PFSK-1 (cell line): ENCODE measurements around the gene NAT8.

ENCODE experiments used
- FOXP2 ChIP-seq: optimal IDR thresholded peaks from 2 replicates; pipeline ENCODE3; 2011; ENCODE audit warnings: borderline replicate concordance, control low read depth, inconsistent platforms; ENCODE audit not compliant: insufficient read depth; ENCODE audit errors: extremely low read length, extremely low read depth
- POLR2AphosphoS5 ChIP-seq: IDR thresholded peaks from 2 replicates; pipeline ENCODE4 v1.6.1; 2012; ENCODE audit warnings: low read depth, mild to moderate bottlenecking, control low read depth, low read length, moderate library complexity
- REST ChIP-seq, 2 experiments: IDR thresholded peaks; 2 replicates each; pipeline versions ENCODE4 v1.6.1 to v1.8.0; 2011 to 2012; ENCODE audit warnings: low read depth in 2 of 2, low read length in 2 of 2, control low read depth in 1 of 2, inconsistent platforms in 1 of 2, mild to moderate bottlenecking in 1 of 2, moderate library complexity in 1 of 2; ENCODE audit not compliant: insufficient read depth in 1 of 2
- SIN3A ChIP-seq: IDR thresholded peaks from 2 replicates; pipeline ENCODE4 v1.6.1; 2012; ENCODE audit warnings: mild to moderate bottlenecking, low read length, moderate library complexity, borderline replicate concordance; ENCODE audit not compliant: insufficient read depth
- TAF1 ChIP-seq: IDR thresholded peaks from 2 replicates; pipeline ENCODE4 v1.6.1; 2012; ENCODE audit warnings: low read length, control low read depth, borderline replicate concordance; ENCODE audit not compliant: insufficient read depth

The NAT8 gene

GRCh38 chr2:73614997-73615396, 27.2 kb downstream of the NAT8 start:
- TF ChIP-seq REST (IDR thresholded peaks at IDR 0.05; ENCODE audit: insufficient read depth in 1 of 2, low read depth in 2 of 2, low read length in 2 of 2), result no peak
- no peak for TF ChIP-seq SIN3A
- TF ChIP-seq FOXP2, result no peak
- no peak for TF ChIP-seq POLR2AphosphoS5
- TF ChIP-seq TAF1, result no peak

DNA sequence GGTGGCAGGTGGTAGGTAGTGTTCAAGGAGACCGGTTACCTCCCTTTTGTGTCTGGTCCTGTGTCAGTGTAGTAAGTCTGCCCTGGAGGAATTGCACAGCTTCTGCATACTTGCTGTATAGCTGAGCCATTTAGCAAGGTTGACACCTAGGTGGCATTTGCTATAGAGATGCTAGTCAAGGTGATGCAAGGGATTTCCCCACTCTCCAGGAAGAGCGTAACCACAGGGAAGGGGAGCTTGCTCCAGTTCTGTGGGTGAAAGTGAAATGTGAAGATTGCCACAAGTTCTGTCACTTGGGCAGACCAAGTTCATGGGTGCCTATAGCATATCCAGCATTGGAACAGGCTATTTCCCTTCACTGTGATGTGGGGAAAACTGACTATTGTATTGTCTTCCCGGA, 28.1 kb downstream of the NAT8 start:
- TF ChIP-seq REST (IDR thresholded peaks at IDR 0.05; ENCODE audit: insufficient read depth in 1 of 2, low read depth in 2 of 2, low read length in 2 of 2) (no peak), POLR2AphosphoS5 (no peak), FOXP2 (no peak), SIN3A (no peak), TAF1 (no peak)

DNA sequence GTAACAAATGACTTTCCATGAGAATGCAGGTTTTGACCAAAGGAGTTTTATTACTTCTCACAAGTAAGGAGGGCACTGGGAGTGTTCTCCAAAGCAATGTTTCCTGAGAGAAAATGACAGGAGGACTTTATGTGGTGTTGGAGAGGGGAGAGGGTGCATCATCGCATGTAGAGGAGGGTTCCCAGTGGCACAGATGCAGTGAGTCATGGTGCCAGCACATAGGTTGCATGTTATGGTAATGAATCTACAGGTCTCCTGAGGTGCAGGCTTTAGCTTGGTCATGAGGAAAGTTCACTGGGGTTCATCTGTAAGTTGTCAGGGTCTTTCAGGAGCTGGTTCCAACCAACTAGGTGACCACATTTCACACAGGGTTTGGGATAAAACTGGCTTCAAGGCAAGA, 30.4 kb downstream of the NAT8 start:
- TF ChIP-seq FOXP2 (no peak), TAF1 (no peak), SIN3A (no peak), POLR2AphosphoS5 (no peak), REST (IDR thresholded peaks at IDR 0.05; ENCODE audit: insufficient read depth in 1 of 2, low read depth in 2 of 2, low read length in 2 of 2) (no peak)

DNA sequence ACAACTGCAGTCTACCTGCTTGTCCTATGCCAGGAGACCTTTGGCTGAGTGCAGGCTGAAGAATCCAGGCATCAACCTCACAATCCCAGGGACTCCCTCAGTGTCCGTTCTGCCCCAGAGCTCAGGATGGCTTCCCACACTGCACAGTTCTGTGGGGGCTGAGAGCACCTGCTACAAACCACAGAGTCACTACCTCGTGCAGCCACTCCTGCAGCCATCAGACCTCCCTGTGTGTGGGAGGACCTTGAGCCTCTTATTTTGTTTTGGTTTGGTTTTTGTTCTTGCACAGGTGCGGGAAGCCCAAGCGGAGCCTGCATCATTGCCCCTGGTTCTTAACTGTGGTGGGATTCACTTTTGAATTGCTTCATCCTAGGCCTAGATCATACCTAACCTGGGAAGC, 31.0 kb downstream of the NAT8 start:
- TF ChIP-seq REST (IDR thresholded peaks at IDR 0.05; ENCODE audit: insufficient read depth in 1 of 2, low read depth in 2 of 2, low read length in 2 of 2) (no peak), SIN3A (no peak), FOXP2 (no peak), TAF1 (no peak), POLR2AphosphoS5 (no peak)

GRCh38 chr2:73610111-73610510, 32.1 kb downstream of the NAT8 start:
- TF ChIP-seq TAF1 (no peak), REST (IDR thresholded peaks at IDR 0.05; ENCODE audit: insufficient read depth in 1 of 2, low read depth in 2 of 2, low read length in 2 of 2) (no peak)
